HG02623 (cell line): ENCODE results near the gene RBSN.

Experiments used
- ATAC-seq: cut with Tn5 transposase; IDR thresholded peaks from one replicate; pipeline ENCODE4 v1.9.1; 2021; ENCODE audit warnings: moderate library complexity; ENCODE audit not compliant: unreplicated experiment

The RBSN gene

GRCh38 chr3:15102256-15102655, 3.3 kb upstream of the RBSN start:
- no peak for ATAC-seq

- ATAC-seq = no peak
Measured at GRCh38 chr3:15099364-15100098, 583 bp upstream of the RBSN start.

GRCh38 chr3:15097891-15098290, 1.1 kb downstream of the RBSN start:
- no peak for ATAC-seq

GRCh38 chr3:15096046-15096445, 2.9 kb downstream of the RBSN start:
- no peak for ATAC-seq

GRCh38 chr3:15094187-15094875, 4.6 kb downstream of the RBSN start:
- no peak for ATAC-seq

GRCh38 chr3:15092686-15093085, 6.3 kb downstream of the RBSN start:
- no peak for ATAC-seq

GRCh38 chr3:15091575-15091974, 7.4 kb downstream of the RBSN start:
- ATAC-seq = no peak

GRCh38 chr3:15089201-15089600, 9.7 kb downstream of the RBSN start:
- no peak for ATAC-seq

- no peak for ATAC-seq
Measured at GRCh38 chr3:15086699-15087098, 12.2 kb downstream of the RBSN start.

- no peak for ATAC-seq
Measured at GRCh38 chr3:15086263-15086662, 12.7 kb downstream of the RBSN start.

GRCh38 chr3:15083252-15083651, 15.7 kb downstream of the RBSN start:
- ATAC-seq = no peak

GRCh38 chr3:15081960-15082664, 16.8 kb downstream of the RBSN start:
- ATAC-seq = no peak

- no peak for ATAC-seq
Measured at GRCh38 chr3:15079091-15079490, 19.9 kb downstream of the RBSN start.

GRCh38 chr3:15074500-15074899, 24.4 kb downstream of the RBSN start:
- ATAC-seq = no peak

GRCh38 chr3:15071699-15072098, 27.2 kb downstream of the RBSN start:
- ATAC-seq = no peak

- ATAC-seq = no peak
Measured at GRCh38 chr3:15069441-15069840, 29.5 kb downstream of the RBSN start.

- ATAC-seq = no peak
Measured at GRCh38 chr3:15066467-15066866, 32.5 kb downstream of the RBSN start.

- ATAC-seq = no peak
Measured at GRCh38 chr3:15065550-15066007, 33.4 kb downstream of the RBSN start.

GRCh38 chr3:15064835-15065549, 34.0 kb downstream of the RBSN start, which contains the start of gene MRPS25:
Gene MRPS25 (minus strand): TSS chr3:15065315. CDS start chr3:15065194, 121 bp downstream.
- ATAC-seq = peak; percentile 97

- ATAC-seq = peak; percentile 15
Measured at GRCh38 chr3:15064299-15064834, 34.6 kb downstream of the RBSN start.
